CMK (cell line): Measurements from ENCODE around the gene PYDC2.
"Not testable (repeated sequence)": the region's sequence is repeated elsewhere in the genome, so short reads cannot be mapped to it uniquely, and the experiment has no call there.

Source experiments
- DNase-seq: peaks from one replicate; pipeline ENCODE4 v3.0.0-alpha.2; 2010; ENCODE audit warnings: low read depth

PYDC2 gene

GRCh38 chr3:191470545-191470944, 9.6 kb downstream of the PYDC2 start:
- no peak for DNase-seq

DNA sequence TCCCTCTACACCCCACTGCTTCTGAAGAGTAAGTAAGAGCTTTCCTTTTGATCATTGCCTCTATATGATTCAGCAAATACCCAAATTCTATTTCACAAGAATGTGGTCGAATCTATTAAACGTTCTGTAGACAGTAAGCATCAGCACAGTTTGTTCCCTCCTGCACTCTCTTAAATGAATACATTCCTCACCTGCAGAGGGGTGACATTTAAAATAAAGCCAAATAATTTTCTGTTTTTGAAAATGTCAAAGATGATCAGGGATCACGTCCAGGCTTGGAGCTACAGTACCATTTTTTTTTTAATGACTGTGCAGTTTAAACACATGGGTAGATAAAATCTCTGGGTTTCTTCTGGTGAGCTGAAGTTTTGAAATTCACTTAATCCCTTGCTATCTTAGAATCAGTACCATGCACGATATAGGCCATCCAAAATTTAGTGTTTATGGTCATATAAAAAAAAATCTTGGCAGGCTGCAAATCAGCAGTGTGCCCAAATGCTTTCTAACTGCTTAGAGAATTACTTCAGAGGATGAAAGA, 12.8 kb downstream of the PYDC2 start:
- no peak for DNase-seq

DNA sequence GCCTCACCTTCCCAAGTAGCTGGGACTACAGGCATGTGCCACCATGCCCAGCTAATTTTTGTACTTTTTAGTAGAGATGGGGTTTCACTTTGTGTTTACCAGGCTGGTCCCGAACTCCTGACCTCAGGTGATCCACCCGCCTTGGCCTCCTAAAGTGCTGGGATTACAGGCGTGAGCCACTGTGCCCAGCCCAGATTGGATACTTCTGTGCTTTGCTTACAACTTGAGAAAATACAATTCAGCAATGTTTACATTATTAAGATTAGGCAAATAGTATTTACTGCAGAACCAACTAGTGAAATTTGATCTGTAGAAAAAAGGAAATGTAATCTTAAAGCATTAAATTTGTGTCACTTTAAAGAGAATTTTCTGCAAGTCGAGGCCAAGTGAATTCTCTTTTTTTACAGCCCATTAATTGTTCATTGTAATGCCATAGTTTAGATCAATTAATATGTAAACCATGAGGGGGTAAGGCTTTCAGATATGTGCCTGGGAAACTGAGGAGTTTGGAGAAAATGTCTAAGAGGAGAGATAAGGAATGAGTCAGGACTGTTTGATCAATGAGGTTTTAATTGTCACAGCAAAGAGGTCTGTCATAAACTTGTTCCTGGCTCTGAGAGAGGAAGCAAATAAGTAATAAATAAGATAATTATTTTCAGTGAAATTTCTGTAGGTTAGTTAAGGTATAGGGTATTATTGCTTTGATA, 15.3 kb downstream of the PYDC2 start:
- DNase-seq, result no peak

DNA sequence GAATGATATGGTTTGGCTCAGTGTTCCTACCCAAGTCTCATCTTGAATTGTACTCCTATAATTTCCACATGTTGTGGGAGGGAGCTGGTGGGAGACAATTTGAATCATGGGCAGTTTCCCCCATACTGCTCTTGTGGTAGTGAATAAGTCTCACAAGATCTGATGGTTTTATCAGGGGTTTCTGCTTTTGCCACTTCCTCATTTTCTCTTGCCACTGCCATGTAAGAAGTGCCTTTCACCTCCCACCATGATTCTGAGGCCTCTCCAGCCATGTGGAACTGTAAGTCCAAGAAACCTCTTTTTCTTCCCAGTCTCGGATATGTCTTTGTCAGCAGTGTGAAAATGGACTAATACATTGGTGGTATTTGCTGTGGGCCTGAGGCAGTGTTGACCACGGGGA, 23.0 kb downstream of the PYDC2 start:
- not testable (repeated sequence) for DNase-seq

DNA sequence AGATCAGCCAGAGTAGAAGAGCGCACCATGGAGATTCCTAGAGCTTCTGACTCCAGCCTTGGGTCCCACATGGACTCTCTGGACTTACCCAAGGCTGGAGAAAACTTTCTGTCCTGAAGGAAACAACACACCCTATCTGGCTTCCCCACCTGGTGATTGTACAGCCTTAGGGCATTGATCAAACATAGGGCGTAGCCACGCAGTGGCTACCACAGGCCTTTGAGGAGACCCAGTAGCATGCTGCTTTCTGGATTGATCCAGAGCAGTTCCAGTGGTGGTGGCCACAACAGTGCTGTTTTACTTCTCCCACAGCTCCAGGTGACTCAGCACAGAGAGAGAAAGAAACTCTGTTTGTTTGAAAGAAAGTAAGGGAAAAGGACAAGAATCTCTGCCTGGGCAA, 23.5 kb downstream of the PYDC2 start:
- DNase-seq, result no peak

GRCh38 chr3:191492601-191493000, 31.6 kb downstream of the PYDC2 start:
- no peak for DNase-seq

- no peak for DNase-seq
Observed at GRCh38 chr3:191493336-191493735, 32.4 kb downstream of the PYDC2 start.

DNA sequence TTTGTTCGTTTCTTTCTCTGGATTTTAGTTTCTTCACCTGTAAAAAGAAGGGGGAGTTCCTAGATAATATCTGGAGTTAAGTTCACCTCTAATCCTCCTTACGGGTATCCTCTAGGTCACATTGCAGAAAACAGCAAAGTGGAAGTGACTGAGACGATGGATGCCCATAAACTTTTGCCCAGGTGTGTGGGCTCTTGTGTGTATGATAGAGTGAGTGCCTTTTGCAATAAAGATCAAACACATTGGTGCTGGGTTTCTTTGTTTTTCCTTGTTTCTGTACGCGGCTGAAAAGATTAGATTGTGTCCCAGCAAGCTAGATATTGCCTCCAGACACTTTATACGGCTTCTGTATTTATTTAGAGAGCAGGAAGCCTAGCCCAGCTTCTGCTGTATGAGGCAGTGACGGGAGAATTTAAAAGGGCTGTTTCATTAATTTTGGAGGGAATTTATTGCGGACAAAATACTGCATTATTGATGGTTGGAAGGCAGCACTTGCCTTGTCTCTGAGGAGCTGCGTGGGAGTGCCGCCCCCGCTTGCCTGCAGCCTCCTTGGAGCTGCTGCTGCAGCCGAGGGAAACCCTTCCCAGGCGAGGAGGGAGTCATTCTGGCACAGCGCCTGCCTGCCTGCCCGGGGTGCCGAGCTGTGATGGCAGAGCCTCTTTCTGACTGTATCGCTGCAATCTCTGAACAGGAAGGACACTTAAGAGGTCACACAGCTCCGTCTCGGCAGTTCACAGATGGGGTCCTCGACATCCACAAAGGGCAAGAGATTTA, 38.5 kb downstream of the PYDC2 start:
- DNase-seq, result no peak

DNA sequence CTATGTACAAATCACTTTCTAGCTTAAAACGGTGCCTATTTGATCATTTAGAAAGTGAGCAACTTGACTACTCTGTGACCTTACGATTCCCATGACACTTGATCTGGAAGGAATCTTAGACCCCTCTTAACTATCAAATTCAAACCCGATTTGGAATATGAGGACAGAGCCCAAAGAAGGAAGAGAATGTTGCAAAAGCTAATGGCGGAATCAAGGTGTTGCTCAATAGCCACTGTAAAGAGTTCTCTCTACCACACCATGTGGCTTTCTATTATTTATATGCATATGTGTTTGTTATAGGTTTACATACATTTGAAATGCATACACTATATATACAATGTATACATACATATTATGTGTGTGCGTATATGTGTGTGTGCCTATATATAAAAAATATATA, 39.9 kb downstream of the PYDC2 start:
- no peak for DNase-seq

- DNase-seq, result no peak
Observed at GRCh38 chr3:191502583-191502982, 41.6 kb downstream of the PYDC2 start.

- no peak for DNase-seq
Observed at GRCh38 chr3:191509078-191509477, 48.1 kb downstream of the PYDC2 start.
